T-cell (primary cell): ENCODE measurements around the gene JAKMIP1. TPM values are rescaled to one million over a fixed set of nuclear protein-coding genes. Genes with fewer than 3 reads are reported as not detected.

Experiments used
- ATAC-seq, 4 experiments: fragments of 200-7000 bp in 3 of 4; fragments of 150-1000 bp in 1 of 4; cut with Tn5 transposase; replicated peaks in 1 of 4; 1 replicate in 3 of 4; 2 replicates in 1 of 4; pipeline ENCODE4 v1.10.0; 2021; ENCODE audit warnings: moderate library complexity in 3 of 4, mild to moderate bottlenecking in 2 of 4, moderate number of reproducible peaks in 1 of 4
- CTCF ChIA-PET, 2 donors: fragments of 300-600 bp; sonication (Branson Sonifier 250); formaldehyde crosslinking; loops; one replicate each; lab custom pipeline; 2022; ENCODE audit warnings: antibody characterized with exemption in 2 of 2; lab: Charles Lee
- POLR2A ChIA-PET, 2 donors: fragments of 300-600 bp; sonication (Branson Sonifier 250); formaldehyde crosslinking; loops; one replicate each; lab custom pipeline; 2022; ENCODE audit warnings: antibody characterized with exemption in 2 of 2; lab: Charles Lee
- DNase-seq, 35 experiments: peaks; one replicate each; pipeline versions ENCODE4 v3.0.0 to v3.0.0-alpha.2; 2013 to 2023
- H3K27ac ChIP-seq: one replicate; pipeline ENCODE4 v1.5.1; 2013; ENCODE audit warnings: low read length
- H3K27me3 ChIP-seq, 2 experiments: replicated peaks in 1 of 2; 1 replicate in 1 of 2; 2 replicates in 1 of 2; pipeline versions ENCODE4 v1.6.1 to v1.7.0; 2013; ENCODE audit warnings: low read length in 1 of 2, mixed read lengths in 1 of 2; ENCODE audit not compliant: control insufficient read depth in 2 of 2, insufficient read depth in 2 of 2; ENCODE audit errors: extremely low read depth in 1 of 2
- H3K36me3 ChIP-seq, 2 donors: 1 replicate in 1 of 2; 2 replicates in 1 of 2; pipeline versions ENCODE4 v1.6.1 to v1.7.0; 2013; ENCODE audit warnings: low read length in 1 of 2; ENCODE audit not compliant: control insufficient read depth in 2 of 2, insufficient read depth in 1 of 2; ENCODE audit errors: extremely low read depth in 1 of 2
- H3K4me1 ChIP-seq, 2 experiments: 1 replicate in 1 of 2; 2 replicates in 1 of 2; pipeline versions ENCODE4 v1.6.1 to v1.7.0; 2013; ENCODE audit warnings: low read length in 2 of 2, mixed read lengths in 1 of 2; ENCODE audit not compliant: insufficient read depth in 2 of 2, control insufficient read depth in 1 of 2; ENCODE audit errors: extremely low read depth in 1 of 2
- H3K4me3 ChIP-seq, 2 donors: 1 replicate in 1 of 2; 2 replicates in 1 of 2; pipeline versions ENCODE4 v1.5.1 to v1.7.0; 2013; ENCODE audit warnings: mild to moderate bottlenecking in 2 of 2, low read length in 1 of 2, moderate library complexity in 1 of 2; ENCODE audit not compliant: control insufficient read depth in 1 of 2; ENCODE audit errors: extremely low read depth in 1 of 2
- H3K9me3 ChIP-seq: 2 replicates; pipeline ENCODE4 v1.7.0; 2013
- H3K27ac Mint-ChIP-seq, 2 donors: one replicate each; pipeline ENCODE4 v1.8.0; 2020 to 2021; ENCODE audit warnings: mild to moderate bottlenecking in 2 of 2, mixed read lengths in 2 of 2
- H3K27me3 Mint-ChIP-seq, 2 donors: one replicate each; pipeline ENCODE4 v1.8.0; 2021 to 2022; ENCODE audit warnings: mixed read lengths in 2 of 2
- H3K36me3 Mint-ChIP-seq: one replicate; pipeline ENCODE4 v1.8.0; 2021; ENCODE audit warnings: mixed read lengths
- H3K4me1 Mint-ChIP-seq, 3 donors: one replicate each; pipeline ENCODE4 v1.8.0; 2020 to 2022; ENCODE audit warnings: mixed read lengths in 3 of 3, mild to moderate bottlenecking in 1 of 3
- H3K4me3 Mint-ChIP-seq, 3 donors: one replicate each; pipeline ENCODE4 v1.8.0; 2020 to 2022; ENCODE audit warnings: mild to moderate bottlenecking in 3 of 3, mixed read lengths in 3 of 3, moderate library complexity in 3 of 3
- H3K9me3 Mint-ChIP-seq, 3 donors: one replicate each; pipeline ENCODE4 v1.8.0; 2020 to 2022; ENCODE audit warnings: mixed read lengths in 3 of 3
- WGBS: methylation state at CpG from one replicate; pipeline ENCODE4 v1.1.5; 2013; ENCODE audit warnings: missing lambda C conversion rate; ENCODE audit not compliant: insufficient coverage; 5-methylcytosine and 5-hydroxymethylcytosine counted together
- total RNA-seq, 35 experiments: library from RNA in 6 of 35; stranded (reverse) in 6 of 35; fragments of 120-200 nt in 1 of 35; gene quantifications; one replicate each; pipeline versions ENCODE4 v1.2.1 to v1.2.4 and lab custom pipeline; 2013 to 2026

JAKMIP1 gene
- total RNA-seq, 5 donors from 2014 or later (not counting 1 experiment from before 2014, with no cell fraction given) = 3.5 to 14.0 (median 6.1) TPM

GRCh38 chr4:6157926-6158325 lies 42.4 kb downstream of the JAKMIP1 start:
- 67% methylated on average over 4 of the region's 9 CpGs for WGBS
- Histone ChIP-seq H3K4me3 (no peak overlapping the region), H3K4me1 (peaks cover 0 to 19% of the 10 kb centered on the region in 2 experiments), H3K27ac (no peak overlapping the region), H3K27me3 (peaks cover 0 to 6% of the 10 kb centered on the region in 2 experiments), H3K36me3 (peaks cover 0 to 2% of the 10 kb centered on the region in 2 donors), H3K9me3 (no peaks in the 10 kb centered on the region)
- ATAC-seq (no peak), DNase-seq (no peak)
- ChIA-PET CTCF (no interaction called here), POLR2A (no interaction called here)
- peaks cover 0 to 4% of the 10 kb centered on the region in 2 donors for H3K27me3 Mint-ChIP-seq
- no peak overlapping the region for H3K4me3 Mint-ChIP-seq
- no peak overlapping the region for H3K27ac Mint-ChIP-seq
- H3K36me3 Mint-ChIP-seq = no peaks in the 10 kb centered on the region
- peaks cover 0 to 3% (median 0%) of the 10 kb centered on the region in 3 donors for H3K9me3 Mint-ChIP-seq
- peaks cover 0 to 27% (median 8%) of the 10 kb centered on the region in 3 donors for H3K4me1 Mint-ChIP-seq

GRCh38 chr4:6155996-6156750 lies 44.2 kb downstream of the JAKMIP1 start:
- no peak overlapping the region for H3K27ac ChIP-seq
- CTCF ChIA-PET = no interaction called here
- H3K4me3 Mint-ChIP-seq = no peak overlapping the region
- no peak for ATAC-seq
- no peaks in the 10 kb centered on the region for H3K9me3 ChIP-seq
- H3K36me3 ChIP-seq = no peaks in the 10 kb centered on the region
- H3K4me1 Mint-ChIP-seq = peaks cover 4 to 44% (median 16%) of the 10 kb centered on the region in 3 donors
- H3K27ac Mint-ChIP-seq = no peak overlapping the region
- peaks cover 0 to 8% of the 10 kb centered on the region in 2 donors for H3K27me3 Mint-ChIP-seq
- H3K36me3 Mint-ChIP-seq = peaks cover 2% of the 10 kb centered on the region
- H3K4me3 ChIP-seq = no peak overlapping the region
- 95% methylated on average over 11 of the region's 15 CpGs for WGBS
- peaks cover 0 to 3% (median 0%) of the 10 kb centered on the region in 3 donors for H3K9me3 Mint-ChIP-seq
- POLR2A ChIA-PET = no interaction called here
- no peak for DNase-seq
- H3K27me3 ChIP-seq = peaks cover 0 to 6% of the 10 kb centered on the region in 2 experiments
- peaks cover 0 to 30% of the 10 kb centered on the region in 2 experiments for H3K4me1 ChIP-seq

GRCh38 chr4:6154875-6155274 lies 45.5 kb downstream of the JAKMIP1 start:
- Mint-ChIP-seq H3K4me1 (peaks cover 8 to 42% (median 16%) of the 10 kb centered on the region in 3 donors), H3K27ac (no peak overlapping the region), H3K9me3 (peaks cover 0 to 2% (median 0%) of the 10 kb centered on the region in 3 donors), H3K27me3 (peaks cover 0 to 13% of the 10 kb centered on the region in 2 donors), H3K4me3 (no peak overlapping the region), H3K36me3 (peaks cover 6% of the 10 kb centered on the region)
- H3K4me1 ChIP-seq = peaks cover 0 to 30% of the 10 kb centered on the region in 2 experiments
- peaks cover 0 to 5% of the 10 kb centered on the region in 2 donors for H3K36me3 ChIP-seq
- CTCF ChIA-PET = no interaction called here
- H3K27ac ChIP-seq = no peak overlapping the region
- WGBS = 69% methylated on average over 6 of the region's 9 CpGs
- POLR2A ChIA-PET = no interaction called here
- no peaks in the 10 kb centered on the region for H3K9me3 ChIP-seq
- H3K4me3 ChIP-seq = no peak overlapping the region
- no peak for ATAC-seq
- H3K27me3 ChIP-seq = peaks cover 0 to 6% of the 10 kb centered on the region in 2 experiments
- no peak for DNase-seq

- Histone ChIP-seq H3K9me3 (no peaks in the 10 kb centered on the region), H3K4me1 (peaks cover 0 to 30% of the 10 kb centered on the region in 2 experiments), H3K27me3 (peaks cover 0 to 6% of the 10 kb centered on the region in 2 experiments), H3K4me3 (no peak overlapping the region), H3K36me3 (peaks cover 0 to 6% of the 10 kb centered on the region in 2 donors), H3K27ac (no peak overlapping the region)
- DNase-seq (no peak), ATAC-seq (no peak)
- Mint-ChIP-seq H3K36me3 (peaks cover 6% of the 10 kb centered on the region), H3K27me3 (peaks cover 0 to 16% of the 10 kb centered on the region in 2 donors), H3K4me1 (peaks cover 8 to 36% (median 16%) of the 10 kb centered on the region in 3 donors), H3K4me3 (no peak overlapping the region), H3K9me3 (no peaks in the 10 kb centered on the region), H3K27ac (no peak overlapping the region)
- ChIA-PET CTCF (no interaction called here), POLR2A (no interaction called here)
- 69% methylated on average over 3 of the region's 7 CpGs for WGBS
These were observed 46.5 kb downstream of the JAKMIP1 start for GRCh38 chr4:6153874-6154273.

GRCh38 chr4:6152869-6153705 lies 47.3 kb downstream of the JAKMIP1 start:
- CTCF ChIA-PET = interaction anchor here in 1 of 2 donors (0.7 kb wide), 1 partner anchor 254 kb away, joined by 3 read pairs; no protein-coding TSS in a partner anchor
- H3K27ac Mint-ChIP-seq = peak overlapping the region; percentile 45 to 49
- WGBS = 83% methylated on average over 6 of the region's 15 CpGs

More at GRCh38 chr4:6152869-6153705, 47.3 kb downstream of the JAKMIP1 start:
- Histone ChIP-seq H3K9me3 (no peaks in the 10 kb centered on the region), H3K36me3 (peaks cover 0 to 6% of the 10 kb centered on the region in 2 donors), H3K27ac (no peak overlapping the region), H3K4me3 (no peak overlapping the region), H3K4me1 (peaks cover 0 to 30% of the 10 kb centered on the region in 2 experiments), H3K27me3 (peaks cover 0 to 6% of the 10 kb centered on the region in 2 experiments)
- Mint-ChIP-seq H3K4me3 (no peak overlapping the region), H3K4me1 (peaks cover 8 to 36% (median 16%) of the 10 kb centered on the region in 3 donors), H3K9me3 (no peaks in the 10 kb centered on the region), H3K36me3 (peaks cover 6% of the 10 kb centered on the region), H3K27me3 (peaks cover 0 to 14% of the 10 kb centered on the region in 2 donors)
- DNase-seq (no peak), ATAC-seq (peak in 3 of 4 experiments; percentile 58 to 75 (median 68))
- POLR2A ChIA-PET = no interaction called here
